Measurements from ENCODE around the gene MUS81.

- TF ChIP-seq, protein P1, sequence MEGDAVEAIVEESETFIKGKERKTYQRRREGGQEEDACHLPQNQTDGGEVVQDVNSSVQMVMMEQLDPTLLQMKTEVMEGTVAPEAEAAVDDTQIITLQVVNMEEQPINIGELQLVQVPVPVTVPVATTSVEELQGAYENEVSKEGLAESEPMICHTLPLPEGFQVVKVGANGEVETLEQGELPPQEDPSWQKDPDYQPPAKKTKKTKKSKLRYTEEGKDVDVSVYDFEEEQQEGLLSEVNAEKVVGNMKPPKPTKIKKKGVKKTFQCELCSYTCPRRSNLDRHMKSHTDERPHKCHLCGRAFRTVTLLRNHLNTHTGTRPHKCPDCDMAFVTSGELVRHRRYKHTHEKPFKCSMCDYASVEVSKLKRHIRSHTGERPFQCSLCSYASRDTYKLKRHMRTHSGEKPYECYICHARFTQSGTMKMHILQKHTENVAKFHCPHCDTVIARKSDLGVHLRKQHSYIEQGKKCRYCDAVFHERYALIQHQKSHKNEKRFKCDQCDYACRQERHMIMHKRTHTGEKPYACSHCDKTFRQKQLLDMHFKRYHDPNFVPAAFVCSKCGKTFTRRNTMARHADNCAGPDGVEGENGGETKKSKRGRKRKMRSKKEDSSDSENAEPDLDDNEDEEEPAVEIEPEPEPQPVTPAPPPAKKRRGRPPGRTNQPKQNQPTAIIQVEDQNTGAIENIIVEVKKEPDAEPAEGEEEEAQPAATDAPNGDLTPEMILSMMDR (IDR thresholded peaks at IDR 0.05; ENCODE audit: low read depth, low read length), result no peak
- TF ChIP-seq POLR2A (IDR thresholded peaks at IDR 0.05; ENCODE audit: extremely low read depth, insufficient read length), result no peak
- TF ChIP-seq, protein P2, sequence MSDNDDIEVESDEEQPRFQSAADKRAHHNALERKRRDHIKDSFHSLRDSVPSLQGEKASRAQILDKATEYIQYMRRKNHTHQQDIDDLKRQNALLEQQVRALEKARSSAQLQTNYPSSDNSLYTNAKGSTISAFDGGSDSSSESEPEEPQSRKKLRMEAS (IDR thresholded peaks at IDR 0.05; ENCODE audit: low read depth, low read length), result no peak
- no peak for TF ChIP-seq MYC (IDR thresholded peaks at IDR 0.05; ENCODE audit: low read depth, low read length)
Measured at GRCh38 chr11:65862941-65863888, 3.0 kb downstream of the MUS81 start.

Measured in NB4 (cell line).